HCT116 (cell line): ENCODE measurements around the gene SLC30A3. TPM values are rescaled to one million over a fixed set of nuclear protein-coding genes. Genes with fewer than 3 reads are reported as not detected.

Experiments used
- ATAC-seq: fragments of 200-7000 bp; cut with Tn5 transposase; 2 replicates; pipeline ENCODE4 v1.9.1; 2020; ENCODE audit warnings: mild to moderate bottlenecking, moderate library complexity
- BruUV-seq: library from RNA; stranded (reverse); fragments of 400-500 nt; replicated peaks from 2 replicates; lab custom pipeline; 2021; lab: Mats Ljungman, UMichigan
- CTCF ChIA-PET: fragments of 300-600 bp; sonication (Branson Sonifier 250); formaldehyde crosslinking; loops from one replicate; lab custom pipeline; 2021; ENCODE audit warnings: antibody characterized with exemption; lab: Charles Lee
- POLR2A ChIA-PET: fragments of 300-600, 350-600 bp; sonication (Branson Sonifier 250); formaldehyde crosslinking; loops from one replicate; lab custom pipeline; 2021; ENCODE audit warnings: antibody characterized with exemption; lab: Charles Lee
- RAD21 ChIA-PET, 2 experiments: fragments of 300-600 bp; sonication (Branson Sonifier 250); formaldehyde crosslinking; loops; one replicate each; lab custom pipeline; 2023; ENCODE audit warnings: low total read pairs in 2 of 2; ENCODE audit not compliant: uncharacterized antibody in 2 of 2, unreplicated experiment in 2 of 2, low non-redundant PET in 1 of 2; lab: Charles Lee
- DNase-seq: peaks from one replicate; pipeline ENCODE4 v3.0.0-alpha.2; 2010; ENCODE audit warnings: low read depth, low spot score
- H2AFZ ChIP-seq: fragments of 200-600 bp; shearing (Covaris generic), sonication (generic); 2 replicates; pipeline ENCODE4 v1.6.1; 2017; ENCODE audit warnings: low read depth, mixed run types, mixed read lengths, antibody characterized with exemption, low read length; ENCODE audit not compliant: poor library complexity, severe bottlenecking
- H3K27ac ChIP-seq: 2 replicates; pipeline ENCODE4 v1.5.1; 2012; ENCODE audit warnings: low read depth, low read length
- H3K27me3 ChIP-seq: fragments of 200-600 bp; sonication (generic); 2 replicates; pipeline ENCODE4 v1.6.1; 2016; ENCODE audit warnings: mixed run types, low read length, mixed read lengths; ENCODE audit not compliant: insufficient read depth
- H3K36me3 ChIP-seq, 2 experiments: fragments of 200-500 bp in 1 of 2; fragments of 200-600 bp in 1 of 2; sonication (Bioruptor generic) in 1 of 2; sonication (generic) in 1 of 2; 2 replicates each; pipeline versions ENCODE4 v1.5.1 to v1.6.1; 2014 to 2016; ENCODE audit warnings: low read length in 2 of 2, inconsistent platforms in 1 of 2, mixed read lengths in 1 of 2, mixed run types in 1 of 2; ENCODE audit not compliant: insufficient read depth in 2 of 2, control insufficient read depth in 1 of 2
- H3K4me1 ChIP-seq, 2 experiments: fragments of 200-600 bp in 1 of 2; sonication (generic) in 1 of 2; 2 replicates each; pipeline versions ENCODE4 v1.5.1 to v1.6.1; 2012 to 2017; ENCODE audit warnings: low read length in 2 of 2, inconsistent platforms in 1 of 2, mild to moderate bottlenecking in 1 of 2, mixed read lengths in 1 of 2, mixed run types in 1 of 2, moderate library complexity in 1 of 2; ENCODE audit not compliant: insufficient read depth in 2 of 2, control insufficient read depth in 1 of 2
- H3K4me2 ChIP-seq: fragments of 200-600 bp; sonication (generic); 2 replicates; pipeline ENCODE4 v1.6.1; 2017; ENCODE audit warnings: mixed run types, low read length, mixed read lengths
- H3K4me3 ChIP-seq, 2 experiments: fragments of 200-600 bp in 1 of 2; sonication (generic) in 1 of 2; replicated peaks in 1 of 2; 2 replicates each; pipeline ENCODE4 v1.5.1; 2011 to 2016; ENCODE audit warnings: low read length in 2 of 2, control low read depth in 1 of 2, low read depth in 1 of 2, mild to moderate bottlenecking in 1 of 2, mixed read lengths in 1 of 2, mixed run types in 1 of 2
- H3K79me2 ChIP-seq: fragments of 200-600 bp; sonication (generic); 2 replicates; pipeline ENCODE4 v1.6.1; 2017; ENCODE audit warnings: mild to moderate bottlenecking, mixed run types, low read length, moderate library complexity, mixed read lengths; ENCODE audit not compliant: insufficient read depth
- H3K9ac ChIP-seq: fragments of 200-600 bp; sonication (generic); 2 replicates; pipeline ENCODE4 v1.6.1; 2016; ENCODE audit warnings: low read length, mixed read lengths
- H3K9me2 ChIP-seq: fragments of 200-600 bp; sonication (generic), shearing (Covaris generic); 2 replicates; pipeline ENCODE4 v1.6.1; 2017; ENCODE audit warnings: mixed run types, mild to moderate bottlenecking, moderate library complexity; ENCODE audit not compliant: insufficient read depth
- H3K9me3 ChIP-seq, 2 experiments: fragments of 200-500 bp in 1 of 2; fragments of 200-600 bp in 1 of 2; sonication (Bioruptor generic) in 1 of 2; sonication (generic) in 1 of 2; 2 replicates each; pipeline ENCODE4 v1.6.1; 2014 to 2017; ENCODE audit warnings: low read length in 2 of 2, mixed read lengths in 2 of 2, inconsistent platforms in 1 of 2, low read depth in 1 of 2, mild to moderate bottlenecking in 1 of 2, mixed run types in 1 of 2, moderate library complexity in 1 of 2; ENCODE audit not compliant: control insufficient read depth in 1 of 2, insufficient read depth in 1 of 2
- H4K20me1 ChIP-seq: fragments of 200-600 bp; sonication (generic), shearing (Covaris generic); 2 replicates; pipeline ENCODE4 v1.6.1; 2017; ENCODE audit warnings: mixed run types, mild to moderate bottlenecking, moderate library complexity; ENCODE audit not compliant: insufficient read depth
- EGR1 ChIP-seq: IDR thresholded peaks from 2 replicates; pipeline ENCODE4 v1.6.1; 2012; ENCODE audit warnings: low read depth
- ELF1 ChIP-seq: IDR thresholded peaks from 2 replicates; pipeline ENCODE4 v1.6.1; 2012; ENCODE audit warnings: low read depth, borderline replicate concordance
- EZH2 ChIP-seq: fragments of 200-600 bp; sonication (generic); IDR thresholded peaks from 2 replicates; pipeline ENCODE4 v1.6.1; 2017; ENCODE audit warnings: antibody characterized with exemption, mixed run types
- EZH2phosphoT487 ChIP-seq: fragments of 200-600 bp; IDR thresholded peaks from 2 replicates; pipeline ENCODE4 v1.6.1; 2018; ENCODE audit warnings: antibody characterized with exemption, borderline replicate concordance
- SP1 ChIP-seq: IDR thresholded peaks from 2 replicates; pipeline ENCODE4 v1.6.1; 2012; ENCODE audit warnings: low read depth
- SRF ChIP-seq: IDR thresholded peaks from 2 replicates; pipeline ENCODE4 v1.6.1; 2012; ENCODE audit warnings: low read depth
- TCF7L2 ChIP-seq: IDR thresholded peaks from 2 replicates; pipeline ENCODE4 v1.7.0; 2011; ENCODE audit warnings: borderline replicate concordance, inconsistent platforms; ENCODE audit not compliant: insufficient read depth, insufficient read length; ENCODE audit errors: extremely low read depth
- intact Hi-C: fragments of 100-400 bp; cut with micrococcal nuclease; formaldehyde crosslinking; loops from 2 replicates; pipeline ENCODE4 v1.10.0; 2022
- total RNA-seq: library from RNA; stranded (reverse); gene quantifications from one replicate; pipeline ENCODE4 v1.2.1, GENCODE V29; 2021; ENCODE audit not compliant: unreplicated experiment
- TF ChIP-seq, protein P1 (sequence below): IDR thresholded peaks from 2 replicates; pipeline ENCODE4 v1.6.1; 2012
- TF ChIP-seq, protein P2 (sequence below): IDR thresholded peaks from 2 replicates; pipeline ENCODE4 v1.6.1; 2011; ENCODE audit warnings: mild to moderate bottlenecking, low read length, moderate library complexity; ENCODE audit not compliant: insufficient replicate concordance; ENCODE audit errors: extremely low read depth

Gene SLC30A3
- total RNA-seq, 1 experiment from 2014 or later, result 20.5 TPM

DNA sequence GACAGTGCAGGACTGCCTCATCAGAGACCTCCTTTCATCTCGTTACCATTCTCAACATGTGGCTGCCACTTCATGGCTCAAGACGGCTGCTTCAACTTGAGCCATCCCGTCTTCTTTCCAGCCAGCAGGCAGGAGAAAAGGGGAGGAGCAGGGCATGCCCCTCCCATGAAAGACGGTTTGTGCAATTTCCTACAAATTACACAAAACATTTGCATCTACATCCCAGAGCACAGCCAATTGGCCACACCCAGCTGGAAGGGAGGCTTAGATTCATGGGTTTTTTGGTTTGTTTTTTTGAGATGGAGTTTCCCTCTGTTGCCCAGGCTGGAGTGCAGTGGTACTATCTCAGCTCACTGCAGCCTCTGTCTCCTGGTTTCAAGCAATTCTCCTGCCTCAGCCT, 33.6 kb upstream of the SLC30A3 start (continued):
- TF ChIP-seq, protein P1, sequence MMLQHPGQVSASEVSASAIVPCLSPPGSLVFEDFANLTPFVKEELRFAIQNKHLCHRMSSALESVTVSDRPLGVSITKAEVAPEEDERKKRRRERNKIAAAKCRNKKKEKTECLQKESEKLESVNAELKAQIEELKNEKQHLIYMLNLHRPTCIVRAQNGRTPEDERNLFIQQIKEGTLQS, result no peak
- TF ChIP-seq EGR1, result no peak
- TF ChIP-seq ELF1, result no peak
- no peak for TF ChIP-seq EZH2phosphoT487
- TF ChIP-seq SP1, result no peak
- TF ChIP-seq, all 23 proteins: peak for 0

DNA sequence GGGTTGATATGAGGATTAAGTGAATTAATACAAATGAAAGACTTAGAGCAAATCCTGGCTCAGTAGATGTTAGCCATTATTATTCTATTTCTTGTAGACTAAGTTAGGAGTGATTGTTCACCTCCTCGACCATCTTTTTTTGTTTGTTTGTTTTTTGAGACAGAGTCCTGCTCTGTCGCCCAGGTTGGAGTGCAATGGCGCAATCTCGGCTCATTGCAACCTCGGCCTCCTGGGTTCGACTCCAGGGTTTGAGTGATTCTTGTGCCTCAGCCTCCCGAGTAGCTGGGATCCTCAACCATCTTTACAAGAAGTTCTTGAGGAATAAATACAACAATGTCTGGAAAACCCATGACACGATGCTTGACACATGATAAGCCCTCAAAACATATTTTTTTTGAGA, 32.1 kb upstream of the SLC30A3 start:
- BruUV-seq, result no TSS peak
- H3K27me3 ChIP-seq, result no peaks in the 10 kb centered on the region
- no peaks in the 10 kb centered on the region for H3K9me3 ChIP-seq
- no peak overlapping the region for H3K9ac ChIP-seq
- H3K4me2 ChIP-seq, result no peak overlapping the region
- CTCF ChIA-PET, result no interaction called here
- no peaks in the 10 kb centered on the region for H3K36me3 ChIP-seq
- no peaks in the 10 kb centered on the region for H3K9me2 ChIP-seq
- no peak for ATAC-seq
- H3K4me3 ChIP-seq, result no peak overlapping the region
- H3K27ac ChIP-seq, result no peak overlapping the region
- RAD21 ChIA-PET, result no interaction called here
- POLR2A ChIA-PET, result no interaction called here
- no peaks in the 10 kb centered on the region for H4K20me1 ChIP-seq
- TF ChIP-seq, protein P2, sequence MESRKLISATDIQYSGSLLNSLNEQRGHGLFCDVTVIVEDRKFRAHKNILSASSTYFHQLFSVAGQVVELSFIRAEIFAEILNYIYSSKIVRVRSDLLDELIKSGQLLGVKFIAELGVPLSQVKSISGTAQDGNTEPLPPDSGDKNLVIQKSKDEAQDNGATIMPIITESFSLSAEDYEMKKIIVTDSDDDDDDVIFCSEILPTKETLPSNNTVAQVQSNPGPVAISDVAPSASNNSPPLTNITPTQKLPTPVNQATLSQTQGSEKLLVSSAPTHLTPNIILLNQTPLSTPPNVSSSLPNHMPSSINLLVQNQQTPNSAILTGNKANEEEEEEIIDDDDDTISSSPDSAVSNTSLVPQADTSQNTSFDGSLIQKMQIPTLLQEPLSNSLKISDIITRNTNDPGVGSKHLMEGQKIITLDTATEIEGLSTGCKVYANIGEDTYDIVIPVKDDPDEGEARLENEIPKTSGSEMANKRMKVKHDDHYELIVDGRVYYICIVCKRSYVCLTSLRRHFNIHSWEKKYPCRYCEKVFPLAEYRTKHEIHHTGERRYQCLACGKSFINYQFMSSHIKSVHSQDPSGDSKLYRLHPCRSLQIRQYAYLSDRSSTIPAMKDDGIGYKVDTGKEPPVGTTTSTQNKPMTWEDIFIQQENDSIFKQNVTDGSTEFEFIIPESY, result no peak
- TF ChIP-seq EZH2phosphoT487, result no peak
- TF ChIP-seq TCF7L2, result no peak
- no peak for TF ChIP-seq ELF1
- no peak for TF ChIP-seq EZH2
- no peak for TF ChIP-seq SRF
- no peak overlapping the region for H2AFZ ChIP-seq
- H3K4me1 ChIP-seq, result peaks cover 21 to 23% of the 10 kb centered on the region in 2 experiments
- no peak for DNase-seq
- intact Hi-C loops, result no loop called here
- H3K79me2 ChIP-seq, result no peaks in the 10 kb centered on the region
